ENCODE data around the gene SMCO4.

DNA sequence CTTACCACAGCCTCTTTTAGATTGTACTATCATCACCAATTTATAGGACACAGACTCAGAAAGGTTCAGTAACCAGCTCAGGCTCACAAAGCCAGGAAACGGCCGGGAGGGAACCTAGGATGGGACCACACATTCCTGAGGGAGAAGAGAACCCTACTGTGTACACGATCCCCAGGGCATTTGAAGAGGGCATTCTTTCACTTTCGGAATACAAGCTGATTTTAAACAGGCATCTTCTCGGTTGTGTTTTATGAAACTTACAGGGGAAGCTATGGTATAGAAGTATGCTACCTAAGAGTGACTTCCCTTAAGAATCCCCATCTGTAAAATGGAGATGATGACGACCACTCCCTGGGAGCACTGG lies 19.0 kb downstream of the SMCO4 start:
- TF ChIP-seq, protein P1, sequence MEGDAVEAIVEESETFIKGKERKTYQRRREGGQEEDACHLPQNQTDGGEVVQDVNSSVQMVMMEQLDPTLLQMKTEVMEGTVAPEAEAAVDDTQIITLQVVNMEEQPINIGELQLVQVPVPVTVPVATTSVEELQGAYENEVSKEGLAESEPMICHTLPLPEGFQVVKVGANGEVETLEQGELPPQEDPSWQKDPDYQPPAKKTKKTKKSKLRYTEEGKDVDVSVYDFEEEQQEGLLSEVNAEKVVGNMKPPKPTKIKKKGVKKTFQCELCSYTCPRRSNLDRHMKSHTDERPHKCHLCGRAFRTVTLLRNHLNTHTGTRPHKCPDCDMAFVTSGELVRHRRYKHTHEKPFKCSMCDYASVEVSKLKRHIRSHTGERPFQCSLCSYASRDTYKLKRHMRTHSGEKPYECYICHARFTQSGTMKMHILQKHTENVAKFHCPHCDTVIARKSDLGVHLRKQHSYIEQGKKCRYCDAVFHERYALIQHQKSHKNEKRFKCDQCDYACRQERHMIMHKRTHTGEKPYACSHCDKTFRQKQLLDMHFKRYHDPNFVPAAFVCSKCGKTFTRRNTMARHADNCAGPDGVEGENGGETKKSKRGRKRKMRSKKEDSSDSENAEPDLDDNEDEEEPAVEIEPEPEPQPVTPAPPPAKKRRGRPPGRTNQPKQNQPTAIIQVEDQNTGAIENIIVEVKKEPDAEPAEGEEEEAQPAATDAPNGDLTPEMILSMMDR (IDR thresholded peaks at IDR 0.05), result no peak
- no peak for TF ChIP-seq POLR2AphosphoS5 (IDR thresholded peaks at IDR 0.05; ENCODE audit: low read depth, low read length)
- TF ChIP-seq TCF7L2 (IDR thresholded peaks at IDR 0.05; ENCODE audit: low read depth, low read length), result no peak

Data from Panc1 (cell line).